ENCODE results near the gene CDK5RAP3.
A peak's percentile ranks its signal among the peaks of the same experiment; 100 is the strongest.

Gene CDK5RAP3

DNA sequence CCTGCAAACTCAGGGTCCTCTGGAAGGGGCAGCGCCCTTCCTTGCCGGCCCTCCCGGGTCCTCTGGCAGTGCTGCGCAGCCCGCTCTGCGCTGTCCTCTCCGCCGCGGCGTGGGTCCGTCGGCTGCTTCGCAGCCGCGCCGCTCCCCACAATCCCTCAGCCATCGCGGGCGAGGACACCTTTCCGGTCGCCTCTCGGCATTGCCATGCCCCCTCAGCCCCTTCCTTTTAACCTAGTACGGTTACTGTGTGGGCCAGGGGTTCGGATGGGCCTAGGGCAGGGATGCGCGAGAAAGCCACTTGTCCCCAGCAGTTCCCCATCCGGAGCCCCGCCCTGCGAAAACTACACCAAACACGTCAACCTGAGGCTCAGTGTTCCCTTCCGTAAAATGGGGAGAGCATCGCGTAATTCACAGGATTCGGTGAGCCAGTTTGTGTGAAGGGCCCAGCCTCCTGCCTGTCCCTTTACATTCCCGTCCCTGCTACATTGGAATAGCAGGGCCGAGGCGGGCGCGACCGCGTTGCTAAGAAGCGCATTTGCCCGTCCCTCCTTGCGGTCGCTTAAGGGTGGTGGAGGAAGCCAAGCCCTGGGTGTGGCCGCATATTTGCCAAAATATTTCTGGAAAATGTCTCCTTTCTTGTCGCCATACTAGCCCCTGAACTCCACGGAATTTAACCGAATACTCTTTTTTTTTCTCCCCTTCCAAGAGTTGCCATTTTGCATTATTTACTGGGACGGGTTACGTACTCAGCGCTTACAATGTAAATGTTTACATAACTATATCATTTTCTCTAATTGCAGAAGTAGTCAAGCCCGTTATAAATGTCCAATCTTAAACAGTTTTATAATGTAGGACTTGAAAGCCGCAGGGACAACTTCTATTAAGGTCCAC lies 53.5 kb downstream of the CDK5RAP3 start (continued):
- TF ChIP-seq, protein P1, sequence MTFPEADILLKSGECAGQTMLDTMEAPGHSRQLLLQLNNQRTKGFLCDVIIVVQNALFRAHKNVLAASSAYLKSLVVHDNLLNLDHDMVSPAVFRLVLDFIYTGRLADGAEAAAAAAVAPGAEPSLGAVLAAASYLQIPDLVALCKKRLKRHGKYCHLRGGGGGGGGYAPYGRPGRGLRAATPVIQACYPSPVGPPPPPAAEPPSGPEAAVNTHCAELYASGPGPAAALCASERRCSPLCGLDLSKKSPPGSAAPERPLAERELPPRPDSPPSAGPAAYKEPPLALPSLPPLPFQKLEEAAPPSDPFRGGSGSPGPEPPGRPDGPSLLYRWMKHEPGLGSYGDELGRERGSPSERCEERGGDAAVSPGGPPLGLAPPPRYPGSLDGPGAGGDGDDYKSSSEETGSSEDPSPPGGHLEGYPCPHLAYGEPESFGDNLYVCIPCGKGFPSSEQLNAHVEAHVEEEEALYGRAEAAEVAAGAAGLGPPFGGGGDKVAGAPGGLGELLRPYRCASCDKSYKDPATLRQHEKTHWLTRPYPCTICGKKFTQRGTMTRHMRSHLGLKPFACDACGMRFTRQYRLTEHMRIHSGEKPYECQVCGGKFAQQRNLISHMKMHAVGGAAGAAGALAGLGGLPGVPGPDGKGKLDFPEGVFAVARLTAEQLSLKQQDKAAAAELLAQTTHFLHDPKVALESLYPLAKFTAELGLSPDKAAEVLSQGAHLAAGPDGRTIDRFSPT (tag by site-specific recombination; IDR thresholded peaks at IDR 0.05) = peak; percentile 59
- no peak for TF ChIP-seq ZNF112 (tag by site-specific recombination; IDR thresholded peaks at IDR 0.05)
- TF ChIP-seq FEZF1 (tag by site-specific recombination; IDR thresholded peaks at IDR 0.05) = no peak
- TF ChIP-seq ZNF302 (tag by site-specific recombination; IDR thresholded peaks at IDR 0.05; ENCODE audit: low read depth) = no peak
- TF ChIP-seq SP7 (tag by site-specific recombination; IDR thresholded peaks at IDR 0.05) = peak; percentile 69
- TF ChIP-seq ZNF561 (tag by site-specific recombination; IDR thresholded peaks at IDR 0.05; ENCODE audit: borderline replicate concordance) = no peak; the same call in 1 of the 2 replicates
- no peak; the same call in 1 of the 2 replicates for TF ChIP-seq ZBTB7A (tag by site-specific recombination; IDR thresholded peaks at IDR 0.05; ENCODE audit: low read depth)
- TF ChIP-seq, protein P2, sequence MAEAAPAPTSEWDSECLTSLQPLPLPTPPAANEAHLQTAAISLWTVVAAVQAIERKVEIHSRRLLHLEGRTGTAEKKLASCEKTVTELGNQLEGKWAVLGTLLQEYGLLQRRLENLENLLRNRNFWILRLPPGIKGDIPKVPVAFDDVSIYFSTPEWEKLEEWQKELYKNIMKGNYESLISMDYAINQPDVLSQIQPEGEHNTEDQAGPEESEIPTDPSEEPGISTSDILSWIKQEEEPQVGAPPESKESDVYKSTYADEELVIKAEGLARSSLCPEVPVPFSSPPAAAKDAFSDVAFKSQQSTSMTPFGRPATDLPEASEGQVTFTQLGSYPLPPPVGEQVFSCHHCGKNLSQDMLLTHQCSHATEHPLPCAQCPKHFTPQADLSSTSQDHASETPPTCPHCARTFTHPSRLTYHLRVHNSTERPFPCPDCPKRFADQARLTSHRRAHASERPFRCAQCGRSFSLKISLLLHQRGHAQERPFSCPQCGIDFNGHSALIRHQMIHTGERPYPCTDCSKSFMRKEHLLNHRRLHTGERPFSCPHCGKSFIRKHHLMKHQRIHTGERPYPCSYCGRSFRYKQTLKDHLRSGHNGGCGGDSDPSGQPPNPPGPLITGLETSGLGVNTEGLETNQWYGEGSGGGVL (tag by site-specific recombination; IDR thresholded peaks at IDR 0.05) = 0 out of 2 replicates have a peak, but pooled peaks have one; percentile 4
- no peak for TF ChIP-seq ZSCAN16 (tag by site-specific recombination; IDR thresholded peaks at IDR 0.05)
- TF ChIP-seq ZNF37A (tag by site-specific recombination; IDR thresholded peaks at IDR 0.05) = no peak
- no peak for TF ChIP-seq ZNF423 (tag by site-specific recombination; IDR thresholded peaks at IDR 0.05)
- TF ChIP-seq ZNF510 (tag by site-specific recombination; IDR thresholded peaks at IDR 0.05; ENCODE audit: insufficient replicate concordance) = no peak
- TF ChIP-seq, protein P3, sequence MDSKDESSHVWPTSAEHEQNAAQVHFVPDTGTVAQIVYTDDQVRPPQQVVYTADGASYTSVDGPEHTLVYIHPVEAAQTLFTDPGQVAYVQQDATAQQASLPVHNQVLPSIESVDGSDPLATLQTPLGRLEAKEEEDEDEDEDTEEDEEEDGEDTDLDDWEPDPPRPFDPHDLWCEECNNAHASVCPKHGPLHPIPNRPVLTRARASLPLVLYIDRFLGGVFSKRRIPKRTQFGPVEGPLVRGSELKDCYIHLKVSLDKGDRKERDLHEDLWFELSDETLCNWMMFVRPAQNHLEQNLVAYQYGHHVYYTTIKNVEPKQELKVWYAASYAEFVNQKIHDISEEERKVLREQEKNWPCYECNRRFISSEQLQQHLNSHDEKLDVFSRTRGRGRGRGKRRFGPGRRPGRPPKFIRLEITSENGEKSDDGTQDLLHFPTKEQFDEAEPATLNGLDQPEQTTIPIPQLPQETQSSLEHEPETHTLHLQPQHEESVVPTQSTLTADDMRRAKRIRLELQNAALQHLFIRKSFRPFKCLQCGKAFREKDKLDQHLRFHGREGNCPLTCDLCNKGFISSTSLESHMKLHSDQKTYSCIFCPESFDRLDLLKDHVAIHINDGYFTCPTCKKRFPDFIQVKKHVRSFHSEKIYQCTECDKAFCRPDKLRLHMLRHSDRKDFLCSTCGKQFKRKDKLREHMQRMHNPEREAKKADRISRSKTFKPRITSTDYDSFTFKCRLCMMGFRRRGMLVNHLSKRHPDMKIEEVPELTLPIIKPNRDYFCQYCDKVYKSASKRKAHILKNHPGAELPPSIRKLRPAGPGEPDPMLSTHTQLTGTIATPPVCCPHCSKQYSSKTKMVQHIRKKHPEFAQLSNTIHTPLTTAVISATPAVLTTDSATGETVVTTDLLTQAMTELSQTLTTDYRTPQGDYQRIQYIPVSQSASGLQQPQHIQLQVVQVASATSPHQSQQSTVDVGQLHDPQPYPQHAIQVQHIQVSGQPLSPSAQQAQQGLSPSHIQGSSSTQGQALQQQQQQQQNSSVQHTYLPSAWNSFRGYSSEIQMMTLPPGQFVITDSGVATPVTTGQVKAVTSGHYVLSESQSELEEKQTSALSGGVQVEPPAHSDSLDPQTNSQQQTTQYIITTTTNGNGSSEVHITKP (tag by site-specific recombination; IDR thresholded peaks at IDR 0.05) = no peak
- TF ChIP-seq ZNF654 (tag by site-specific recombination; IDR thresholded peaks at IDR 0.05; ENCODE audit: low read depth) = no peak
- no peak for TF ChIP-seq ZNF202 (tag by site-specific recombination; IDR thresholded peaks at IDR 0.05; ENCODE audit: borderline replicate concordance)
- TF ChIP-seq ZNF266 (tag by site-specific recombination; IDR thresholded peaks at IDR 0.05; ENCODE audit: low read depth) = no peak
- TF ChIP-seq KLF9 (tag by site-specific recombination; IDR thresholded peaks at IDR 0.05; ENCODE audit: low read depth) = peak; percentile 25; the same call in 1 of the 2 replicates
- 0 out of 2 replicates have a peak, but pooled peaks have one; percentile 12 for TF ChIP-seq ZNF10 (tag by site-specific recombination; IDR thresholded peaks at IDR 0.05)
- no peak for TF ChIP-seq ZNF214 (tag by site-specific recombination; IDR thresholded peaks at IDR 0.05; ENCODE audit: borderline replicate concordance)
- TF ChIP-seq, protein P4, sequence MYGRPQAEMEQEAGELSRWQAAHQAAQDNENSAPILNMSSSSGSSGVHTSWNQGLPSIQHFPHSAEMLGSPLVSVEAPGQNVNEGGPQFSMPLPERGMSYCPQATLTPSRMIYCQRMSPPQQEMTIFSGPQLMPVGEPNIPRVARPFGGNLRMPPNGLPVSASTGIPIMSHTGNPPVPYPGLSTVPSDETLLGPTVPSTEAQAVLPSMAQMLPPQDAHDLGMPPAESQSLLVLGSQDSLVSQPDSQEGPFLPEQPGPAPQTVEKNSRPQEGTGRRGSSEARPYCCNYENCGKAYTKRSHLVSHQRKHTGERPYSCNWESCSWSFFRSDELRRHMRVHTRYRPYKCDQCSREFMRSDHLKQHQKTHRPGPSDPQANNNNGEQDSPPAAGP (tag by site-specific recombination; IDR thresholded peaks at IDR 0.05) = peak; percentile 81
- TF ChIP-seq ZNF146 (tag by site-specific recombination; IDR thresholded peaks at IDR 0.05) = no peak
- TF ChIP-seq ZNF433 (tag by site-specific recombination; IDR thresholded peaks at IDR 0.05; ENCODE audit: low read depth) = no peak
- TF ChIP-seq WT1 (tag by site-specific recombination; IDR thresholded peaks at IDR 0.05) = no peak
- TF ChIP-seq ZNF175 (tag by site-specific recombination; IDR thresholded peaks at IDR 0.05) = no peak
- TF ChIP-seq, protein P5, sequence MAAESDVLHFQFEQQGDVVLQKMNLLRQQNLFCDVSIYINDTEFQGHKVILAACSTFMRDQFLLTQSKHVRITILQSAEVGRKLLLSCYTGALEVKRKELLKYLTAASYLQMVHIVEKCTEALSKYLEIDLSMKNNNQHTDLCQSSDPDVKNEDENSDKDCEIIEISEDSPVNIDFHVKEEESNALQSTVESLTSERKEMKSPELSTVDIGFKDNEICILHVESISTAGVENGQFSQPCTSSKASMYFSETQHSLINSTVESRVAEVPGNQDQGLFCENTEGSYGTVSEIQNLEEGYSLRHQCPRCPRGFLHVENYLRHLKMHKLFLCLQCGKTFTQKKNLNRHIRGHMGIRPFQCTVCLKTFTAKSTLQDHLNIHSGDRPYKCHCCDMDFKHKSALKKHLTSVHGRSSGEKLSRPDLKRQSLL (tag by site-specific recombination; IDR thresholded peaks at IDR 0.05) = no peak
- TF ChIP-seq, protein P6, sequence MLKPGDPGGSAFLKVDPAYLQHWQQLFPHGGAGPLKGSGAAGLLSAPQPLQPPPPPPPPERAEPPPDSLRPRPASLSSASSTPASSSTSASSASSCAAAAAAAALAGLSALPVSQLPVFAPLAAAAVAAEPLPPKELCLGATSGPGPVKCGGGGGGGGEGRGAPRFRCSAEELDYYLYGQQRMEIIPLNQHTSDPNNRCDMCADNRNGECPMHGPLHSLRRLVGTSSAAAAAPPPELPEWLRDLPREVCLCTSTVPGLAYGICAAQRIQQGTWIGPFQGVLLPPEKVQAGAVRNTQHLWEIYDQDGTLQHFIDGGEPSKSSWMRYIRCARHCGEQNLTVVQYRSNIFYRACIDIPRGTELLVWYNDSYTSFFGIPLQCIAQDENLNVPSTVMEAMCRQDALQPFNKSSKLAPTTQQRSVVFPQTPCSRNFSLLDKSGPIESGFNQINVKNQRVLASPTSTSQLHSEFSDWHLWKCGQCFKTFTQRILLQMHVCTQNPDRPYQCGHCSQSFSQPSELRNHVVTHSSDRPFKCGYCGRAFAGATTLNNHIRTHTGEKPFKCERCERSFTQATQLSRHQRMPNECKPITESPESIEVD (tag by site-specific recombination; IDR thresholded peaks at IDR 0.05) = no peak; the same call in 1 of the 2 replicates
- no peak for TF ChIP-seq ZNF548 (tag by site-specific recombination; IDR thresholded peaks at IDR 0.05)
- no peak; the same call in 1 of the 2 replicates for TF ChIP-seq GFI1B (tag by site-specific recombination; IDR thresholded peaks at IDR 0.05)
